Hepatocyte (in vitro differentiated cells): ENCODE measurements around the gene LSAMP. TPM values are rescaled to one million over a fixed set of nuclear protein-coding genes. Genes with fewer than 3 reads are reported as not detected.

ENCODE experiments used
- DNase-seq: peaks from one replicate; pipeline ENCODE4 v3.0.0-alpha.2; 2016; ENCODE audit warnings: low spot score
- H2AFZ ChIP-seq: fragments of 200-600 bp; sonication (generic); 2 replicates; pipeline ENCODE4 v1.6.0; 2016; ENCODE audit warnings: antibody characterized with exemption, mild to moderate bottlenecking
- H3K27ac ChIP-seq: fragments of 200-600 bp; sonication (generic); 2 replicates; pipeline ENCODE4 v1.5.1; 2016; ENCODE audit warnings: mild to moderate bottlenecking
- H3K27me3 ChIP-seq: fragments of 200-600 bp; sonication (generic); 2 replicates; pipeline ENCODE4 v1.6.1; 2016
- H3K36me3 ChIP-seq: fragments of 200-600 bp; sonication (generic); replicated peaks from 2 replicates; pipeline ENCODE4 v1.5.1; 2016; ENCODE audit warnings: low read depth; ENCODE audit not compliant: insufficient read depth
- H3K4me1 ChIP-seq: fragments of 200-600 bp; sonication (generic); 2 replicates; pipeline ENCODE4 v1.5.1; 2016; ENCODE audit warnings: mild to moderate bottlenecking, moderate library complexity; ENCODE audit not compliant: insufficient read depth
- H3K4me2 ChIP-seq: fragments of 200-600 bp; sonication (generic); 2 replicates; pipeline ENCODE4 v1.6.0; 2016
- H3K4me3 ChIP-seq: fragments of 200-600 bp; sonication (generic); 2 replicates; pipeline ENCODE4 v1.5.1; 2016; ENCODE audit warnings: mild to moderate bottlenecking
- H3K79me2 ChIP-seq: fragments of 200-600 bp; sonication (generic); 2 replicates; pipeline ENCODE4 v1.6.0; 2017; ENCODE audit warnings: mild to moderate bottlenecking
- H3K9me2 ChIP-seq: fragments of 200-600 bp; sonication (generic); replicated peaks from 2 replicates; pipeline ENCODE4 v1.6.0; 2017; ENCODE audit warnings: mild to moderate bottlenecking; ENCODE audit not compliant: insufficient read depth
- H3K9me3 ChIP-seq: fragments of 200-600 bp; sonication (generic); 2 replicates; pipeline ENCODE4 v1.5.1; 2016; ENCODE audit warnings: low read depth, mild to moderate bottlenecking
- H4K20me1 ChIP-seq: fragments of 200-600 bp; sonication (generic); 2 replicates; pipeline ENCODE4 v1.6.0; 2016; ENCODE audit warnings: mild to moderate bottlenecking; ENCODE audit not compliant: insufficient read depth, poor library complexity, severe bottlenecking
- EZH2 ChIP-seq: fragments of 200-600 bp; sonication (generic); IDR thresholded peaks from 2 replicates; pipeline ENCODE4 v1.6.1; 2016; ENCODE audit warnings: antibody characterized with exemption, mild to moderate bottlenecking, borderline replicate concordance
- EZH2phosphoT487 ChIP-seq: fragments of 200-600 bp; sonication (generic); IDR thresholded peaks from one replicate; pipeline ENCODE4 v1.6.1; 2018; ENCODE audit warnings: antibody characterized with exemption, mild to moderate bottlenecking, low read depth, moderate library complexity; ENCODE audit not compliant: unreplicated experiment, severe bottlenecking
- WGBS: methylation state at CpG from one replicate; pipeline ENCODE4 v1.1.6; 2016; ENCODE audit warnings: low lambda C conversion rate; ENCODE audit errors: missing lambda C conversion rate; 5-methylcytosine and 5-hydroxymethylcytosine counted together
- polyA plus RNA-seq: library from polyadenylated mRNA; unstranded; fragments of >200 nt; fragmentation: Nextera tagmentation; extraction: Ambion mirVana; gene quantifications from 2 replicates; pipeline ENCODE4 v1.2.1, GENCODE V29; 2016
- total RNA-seq: library from RNA; depleted of rRNA; stranded (reverse); fragments of >200 nt; gene quantifications from 2 replicates; pipeline ENCODE4 v1.2.3, GENCODE V29; 2014
- TF ChIP-seq, protein P1 (sequence below): fragments of 200-600 bp; sonication (generic); IDR thresholded peaks from 2 replicates; pipeline ENCODE4 v1.5.1; 2016; ENCODE audit warnings: antibody characterized with exemption, mild to moderate bottlenecking; ENCODE audit not compliant: poor library complexity

The LSAMP gene
- total and polyA plus RNA-seq, 2 experiments from 2014 or later, result 15.1 to 22.3 TPM

DNA sequence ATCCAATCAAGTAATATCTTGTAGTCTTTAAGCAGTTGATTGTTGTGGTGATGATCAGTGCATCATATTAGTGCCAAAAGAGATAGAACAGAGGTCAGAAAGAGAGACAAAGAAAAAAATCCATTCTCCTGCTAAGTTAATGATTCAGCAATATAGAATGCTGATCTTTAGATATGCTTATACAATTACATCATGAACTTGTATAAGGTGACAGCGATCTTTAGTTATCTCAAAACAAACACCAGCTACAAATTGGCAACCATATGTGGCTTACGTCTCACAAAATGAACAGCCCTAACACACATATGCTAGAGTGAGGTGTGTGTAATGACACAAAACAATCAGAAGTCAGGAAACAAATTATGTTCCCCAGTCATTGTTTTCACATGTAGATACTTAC, 12.5 kb downstream of the LSAMP start:
- no peak for DNase-seq
- Histone ChIP-seq H3K9me2 (no peaks in the 10 kb centered on the region), H3K27me3 (no peaks in the 10 kb centered on the region), H3K4me3 (no peak overlapping the region), H2AFZ (no peak overlapping the region), H3K36me3 (no peaks in the 10 kb centered on the region), H3K4me2 (no peak overlapping the region), H3K4me1 (no peaks in the 10 kb centered on the region), H3K27ac (no peak overlapping the region), H3K9me3 (no peaks in the 10 kb centered on the region), H4K20me1 (no peaks in the 10 kb centered on the region), H3K79me2 (peaks cover 7% of the 10 kb centered on the region)
- no peak for TF ChIP-seq EZH2
- WGBS, result 52% methylated on average over 2 of the region's 2 CpGs

DNA sequence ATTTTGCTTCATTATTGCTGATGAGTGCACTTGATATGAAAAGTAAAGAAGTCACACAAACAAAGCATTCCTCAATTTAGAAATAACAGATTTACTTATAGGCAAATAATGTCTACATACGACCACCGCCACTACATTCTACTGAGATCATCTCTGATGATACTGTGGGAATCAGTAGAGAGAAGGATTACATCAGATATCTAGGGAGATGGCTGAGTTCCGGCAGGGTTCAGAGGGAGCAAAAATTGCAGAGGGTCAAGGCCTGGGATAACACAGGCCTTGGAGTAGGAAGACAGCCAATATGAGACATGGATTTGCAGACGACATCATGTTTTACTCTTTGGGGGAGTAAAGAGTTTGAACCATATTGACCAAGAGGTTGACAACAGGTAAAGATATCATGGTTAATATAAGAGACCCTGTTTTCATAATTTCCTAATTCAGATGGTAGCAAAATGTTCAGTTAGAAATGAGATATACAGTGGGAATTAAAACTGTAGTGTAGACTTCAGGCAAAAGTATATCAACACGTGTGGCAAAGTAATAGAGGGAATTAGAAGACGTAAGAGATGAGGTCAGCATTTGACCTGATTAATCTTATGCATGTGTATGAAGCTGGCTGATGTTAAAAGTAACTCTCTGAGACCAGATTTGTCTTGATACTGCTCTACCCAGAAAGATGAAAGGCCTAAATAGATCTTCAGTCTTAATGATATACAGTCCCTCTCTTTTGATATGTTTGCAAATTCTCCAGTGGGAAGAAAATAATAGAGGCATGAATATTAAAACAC, 15.6 kb downstream of the LSAMP start:
- Histone ChIP-seq H3K9me2 (no peaks in the 10 kb centered on the region), H3K9me3 (no peaks in the 10 kb centered on the region), H3K4me3 (no peak overlapping the region), H2AFZ (no peak overlapping the region), H3K27me3 (no peaks in the 10 kb centered on the region), H4K20me1 (no peaks in the 10 kb centered on the region), H3K4me1 (peaks cover 3% of the 10 kb centered on the region), H3K27ac (no peak overlapping the region), H3K79me2 (peaks cover 7% of the 10 kb centered on the region), H3K36me3 (no peaks in the 10 kb centered on the region), H3K4me2 (no peak overlapping the region)
- DNase-seq, result no peak
- 90% methylated on average over 6 of the region's 6 CpGs for WGBS
- TF ChIP-seq EZH2 (no peak), EZH2phosphoT487 (no peak)
- TF ChIP-seq, protein P1, sequence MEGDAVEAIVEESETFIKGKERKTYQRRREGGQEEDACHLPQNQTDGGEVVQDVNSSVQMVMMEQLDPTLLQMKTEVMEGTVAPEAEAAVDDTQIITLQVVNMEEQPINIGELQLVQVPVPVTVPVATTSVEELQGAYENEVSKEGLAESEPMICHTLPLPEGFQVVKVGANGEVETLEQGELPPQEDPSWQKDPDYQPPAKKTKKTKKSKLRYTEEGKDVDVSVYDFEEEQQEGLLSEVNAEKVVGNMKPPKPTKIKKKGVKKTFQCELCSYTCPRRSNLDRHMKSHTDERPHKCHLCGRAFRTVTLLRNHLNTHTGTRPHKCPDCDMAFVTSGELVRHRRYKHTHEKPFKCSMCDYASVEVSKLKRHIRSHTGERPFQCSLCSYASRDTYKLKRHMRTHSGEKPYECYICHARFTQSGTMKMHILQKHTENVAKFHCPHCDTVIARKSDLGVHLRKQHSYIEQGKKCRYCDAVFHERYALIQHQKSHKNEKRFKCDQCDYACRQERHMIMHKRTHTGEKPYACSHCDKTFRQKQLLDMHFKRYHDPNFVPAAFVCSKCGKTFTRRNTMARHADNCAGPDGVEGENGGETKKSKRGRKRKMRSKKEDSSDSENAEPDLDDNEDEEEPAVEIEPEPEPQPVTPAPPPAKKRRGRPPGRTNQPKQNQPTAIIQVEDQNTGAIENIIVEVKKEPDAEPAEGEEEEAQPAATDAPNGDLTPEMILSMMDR, result no peak

DNA sequence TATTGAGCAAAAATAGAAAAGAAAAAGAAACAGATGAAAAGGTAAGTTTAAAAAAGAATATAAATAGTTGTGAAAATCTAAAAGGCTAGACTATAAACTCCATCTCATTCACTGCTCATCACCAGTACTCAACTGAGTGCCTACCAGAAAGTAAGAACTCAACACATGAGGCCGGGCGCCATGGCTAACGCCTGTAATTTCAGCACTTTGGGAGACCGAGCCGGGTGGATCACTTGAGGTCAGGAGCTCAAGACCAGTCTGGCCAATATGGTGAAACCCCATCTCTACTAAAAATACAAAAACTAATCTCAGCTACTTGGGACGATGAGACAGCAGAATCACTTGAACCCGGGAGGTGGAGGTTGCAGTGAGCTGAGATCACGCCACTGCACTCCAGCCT, 19.3 kb downstream of the LSAMP start:
- H4K20me1 ChIP-seq, result no peaks in the 10 kb centered on the region
- no peak overlapping the region for H3K4me3 ChIP-seq
- TF ChIP-seq, protein P1, result no peak
- no peak for TF ChIP-seq EZH2phosphoT487
- no peak for TF ChIP-seq EZH2
- no peak overlapping the region for H3K4me2 ChIP-seq
- no peak overlapping the region for H3K27ac ChIP-seq
- WGBS, result 98% methylated on average over 8 of the region's 8 CpGs
- no peak for DNase-seq
- no peaks in the 10 kb centered on the region for H3K36me3 ChIP-seq
- H3K27me3 ChIP-seq, result no peaks in the 10 kb centered on the region
- no peaks in the 10 kb centered on the region for H3K9me2 ChIP-seq
- peaks cover 22% of the 10 kb centered on the region for H3K4me1 ChIP-seq
- no peaks in the 10 kb centered on the region for H3K9me3 ChIP-seq
- H3K79me2 ChIP-seq, result peaks cover 1% of the 10 kb centered on the region
- no peak overlapping the region for H2AFZ ChIP-seq

DNA sequence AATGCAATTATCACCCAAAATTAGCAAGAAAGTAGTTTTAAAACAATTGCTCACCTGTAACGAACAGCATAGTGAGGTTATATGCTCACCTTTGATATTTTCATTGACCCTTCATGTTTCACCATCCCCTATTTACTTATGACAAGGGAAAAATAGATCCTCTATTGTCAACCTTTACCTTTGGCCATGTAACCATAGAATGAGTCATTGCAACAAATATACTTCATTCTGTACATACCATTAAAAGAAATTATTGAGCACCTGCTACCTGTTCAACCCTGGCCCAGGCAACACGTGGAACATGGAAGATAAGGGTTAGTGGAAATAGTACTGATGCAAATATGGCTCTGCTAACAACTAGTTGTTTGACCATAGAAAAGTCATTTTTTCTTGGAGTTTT, 20.2 kb downstream of the LSAMP start:
- peaks cover 22% of the 10 kb centered on the region for H3K4me1 ChIP-seq
- H3K4me3 ChIP-seq, result no peak overlapping the region
- no peaks in the 10 kb centered on the region for H4K20me1 ChIP-seq
- no peaks in the 10 kb centered on the region for H3K36me3 ChIP-seq
- no peaks in the 10 kb centered on the region for H3K27me3 ChIP-seq
- no peak overlapping the region for H3K4me2 ChIP-seq
- peaks cover 2% of the 10 kb centered on the region for H3K79me2 ChIP-seq
- H2AFZ ChIP-seq, result no peak overlapping the region
- no peaks in the 10 kb centered on the region for H3K9me3 ChIP-seq
- H3K9me2 ChIP-seq, result no peaks in the 10 kb centered on the region
- peak; percentile 21 for DNase-seq
- H3K27ac ChIP-seq, result peak overlapping the region; percentile 67
- no peak for TF ChIP-seq EZH2phosphoT487
- TF ChIP-seq, protein P1, result no peak
- TF ChIP-seq EZH2, result no peak
- 68% methylated on average over 2 of the region's 2 CpGs for WGBS
